Adrenal gland (tissue), 12 donors: ENCODE measurements around the gene FHOD3. TPM values are rescaled to one million over a fixed set of nuclear protein-coding genes. Genes with fewer than 3 reads are reported as not detected.
A peak's percentile ranks its signal among the peaks of the same experiment; 100 is the strongest.

Source experiments
- DNase-seq, 7 donors: peaks; one replicate each; pipeline ENCODE4 v3.0.0-alpha.2; 2019 to 2020
- H3K27ac ChIP-seq, 5 donors: fragments of 200-600 bp; sonication (generic) in 4 of 5; 1 replicate in 3 of 5; 2 replicates in 2 of 5; pipeline versions ENCODE4 v1.5.1 to v1.8.0; 2016 to 2020; ENCODE audit warnings: mild to moderate bottlenecking in 1 of 5
- H3K27me3 ChIP-seq: fragments of 200-600 bp; 2 replicates; pipeline ENCODE4 v1.8.0; 2021
- H3K36me3 ChIP-seq, 2 donors: fragments of 200-600 bp; replicated peaks in 1 of 2; 1 replicate in 1 of 2; 2 replicates in 1 of 2; pipeline versions ENCODE4 v1.5.1 to v1.8.0; 2018 to 2022
- H3K4me1 ChIP-seq, 2 donors: fragments of 200-600 bp; replicated peaks in 1 of 2; 1 replicate in 1 of 2; 2 replicates in 1 of 2; pipeline versions ENCODE4 v1.5.1 to v1.8.0; 2018 to 2021
- H3K4me3 ChIP-seq, 4 donors: fragments of 200-600 bp; sonication (generic) in 3 of 4; one replicate each; pipeline ENCODE4 v1.5.1; 2016 to 2018
- H3K9me3 ChIP-seq, 3 donors: fragments of 200-600 bp; sonication (generic) in 1 of 3; replicated peaks in 1 of 3; 1 replicate in 2 of 3; 2 replicates in 1 of 3; pipeline versions ENCODE4 v1.5.1 to v1.8.0; 2016 to 2021
- CTCF ChIP-seq, 6 experiments: fragments of 450-650 bp in 4 of 6; fragments of 200-600 bp in 2 of 6; sonication (generic) in 1 of 6; IDR thresholded peaks; 1 replicate in 5 of 6; 2 replicates in 1 of 6; pipeline versions ENCODE4 v1.5.1 to v1.8.0; 2016 to 2021; ENCODE audit warnings: antibody characterized with exemption in 6 of 6, mild to moderate bottlenecking in 2 of 6, moderate library complexity in 1 of 6
- POLR2A ChIP-seq, 2 donors: fragments of 450-650 bp; IDR thresholded peaks; one replicate each; pipeline ENCODE4 v1.6.1; 2017; ENCODE audit warnings: antibody characterized with exemption in 2 of 2, mild to moderate bottlenecking in 2 of 2, moderate library complexity in 1 of 2
- WGBS, 4 donors: extraction: QIAGEN DNeasy Blood & Tissue Kit in 2 of 4; methylation state at CpG; one replicate each; pipeline versions ENCODE4 v1.1.5 to v1.1.7; 2013 to 2017; 5-methylcytosine and 5-hydroxymethylcytosine counted together
- intact Hi-C, 2 donors: fragments of 100-400 bp; cut with DNase I; formaldehyde crosslinking; loops; one replicate each; pipeline versions ENCODE4 v1.14.1 to v1.15.0; 2022 to 2023
- polyA plus RNA-seq, 3 donors: library from polyadenylated mRNA; stranded (reverse); fragments of 200-250 nt in 2 of 3; fragments of 350-450 nt in 1 of 3; fragmentation: Illumina TruSeq in 1 of 3; extraction: RNeasy Lipid Tissue Mini Kit (QIAGEN cat#74804) in 1 of 3; gene quantifications; one replicate each; pipeline ENCODE4 v1.2.3, GENCODE V29; 2013 to 2014
- total RNA-seq, 9 donors: library from RNA; depleted of rRNA in 4 of 9; stranded (reverse); fragments of >200 nt in 4 of 9; fragments of 120-200 nt in 1 of 9; fragmentation: NEBNext Ultra II Directional in 1 of 9; extraction: Animal tissue kit (Norgen Biotek cat#: 25700) in 1 of 9; gene quantifications; one replicate each; pipeline versions ENCODE4 v1.1.0 to v1.2.4, GENCODE V29; 2013 to 2023
- donor health status: healthy with polysubstance abuse.
- donor health status: Bipolar disorder and iron deficiency.
- donor health status: DM: yes; HTN: yes; CAD: no.
- donor health status: DM: no; HTN: no; CAD: no.
- donor health status: DM: no; HTN: no; CAD: no.
- donor health status: DM: yes; HTN: yes; CAD: no.

FHOD3 gene
- total and polyA plus RNA-seq, 12 donors, result 17.5 to 87.9 (median 48.5) TPM

GRCh38 chr18:36274083-36274715, 23.3 kb upstream of the FHOD3 start:
- TF ChIP-seq POLR2A (IDR thresholded peaks at IDR 0.05), result no peak
- no peak for TF ChIP-seq CTCF (IDR thresholded peaks at IDR 0.05)
- DNase-seq, result no peak
- no peaks in the 10 kb centered on the region for H3K9me3 ChIP-seq
- no peaks in the 10 kb centered on the region for H3K4me1 ChIP-seq
- intact Hi-C loops, result no loop called here
- no peaks in the 10 kb centered on the region for H3K36me3 ChIP-seq
- no peak overlapping the region for H3K27ac ChIP-seq
- H3K27me3 ChIP-seq, result no peaks in the 10 kb centered on the region
- 89 to 97% (median 93%) methylated on average over 6 to 8 of the region's 8 CpGs for WGBS, 4 donors
- H3K4me3 ChIP-seq, result no peak overlapping the region

- DNase-seq, result no peak
- Histone ChIP-seq H3K4me1 (no peaks in the 10 kb centered on the region), H3K9me3 (no peaks in the 10 kb centered on the region), H3K27ac (no peak overlapping the region), H3K36me3 (no peaks in the 10 kb centered on the region), H3K4me3 (no peak overlapping the region), H3K27me3 (no peaks in the 10 kb centered on the region)
- TF ChIP-seq POLR2A (IDR thresholded peaks at IDR 0.05), result no peak
- TF ChIP-seq CTCF (IDR thresholded peaks at IDR 0.05), result no peak
- 80 to 100% (median 85%) methylated on average over 1 of the region's 1 CpG for WGBS, 4 donors
- intact Hi-C loops, result no loop called here
These were observed 22.0 kb upstream of the FHOD3 start for GRCh38 chr18:36275561-36275960.

- no peak for DNase-seq
- 78 to 83% (median 80%) methylated on average over 3 of the region's 3 CpGs for WGBS, 4 donors
- H3K36me3 ChIP-seq, result no peaks in the 10 kb centered on the region
- no peaks in the 10 kb centered on the region for H3K27me3 ChIP-seq
- no peak overlapping the region for H3K4me3 ChIP-seq
- intact Hi-C loops, result no loop called here
- no peaks in the 10 kb centered on the region for H3K4me1 ChIP-seq
- H3K27ac ChIP-seq, result no peak overlapping the region
- no peaks in the 10 kb centered on the region for H3K9me3 ChIP-seq
- TF ChIP-seq CTCF (IDR thresholded peaks at IDR 0.05) (no peak), POLR2A (IDR thresholded peaks at IDR 0.05) (no peak)
These were observed 18.5 kb upstream of the FHOD3 start for GRCh38 chr18:36279001-36279400.

GRCh38 chr18:36281936-36282335, 15.6 kb upstream of the FHOD3 start:
- WGBS, 4 donors, result 49 to 58% (median 52%) methylated on average over 3 of the region's 3 CpGs
- Histone ChIP-seq H3K27me3 (no peaks in the 10 kb centered on the region), H3K36me3 (no peaks in the 10 kb centered on the region), H3K27ac (no peak overlapping the region), H3K9me3 (no peaks in the 10 kb centered on the region), H3K4me1 (peaks cover 0 to 5% of the 10 kb centered on the region in 2 donors), H3K4me3 (no peak overlapping the region)
- intact Hi-C loops, result loop anchor here in 1 of 2 donors (5.0 kb wide), 1 partner anchor 265 kb away; no protein-coding TSS in a partner anchor
- no peak for TF ChIP-seq POLR2A (IDR thresholded peaks at IDR 0.05)
- no peak for TF ChIP-seq CTCF (IDR thresholded peaks at IDR 0.05)
- peak in 1 of 7 donors; percentile 15 for DNase-seq
